Measurements from ENCODE around the gene ULK3.

GRCh38 chr15:74885461-74885860, 42.5 kb upstream of the ULK3 start:
- TF ChIP-seq CTCF (IDR thresholded peaks at IDR 0.05; ENCODE audit: low read length): no peak
- TF ChIP-seq EZH2 (optimal IDR thresholded peaks at IDR 0.05; ENCODE audit: low read depth, low read length): no peak

Data from MM.1S (cell line).